HEK293 (cell line): Measurements from ENCODE around the gene SYNPO2L.

Source experiments
- BCL11B ChIP-seq: fragments of 450-650 bp; formaldehyde crosslinking; IDR thresholded peaks from 2 replicates; pipeline ENCODE4 v1.5.1; 2016; ENCODE audit warnings: low read depth, missing biosample characterization, missing genetic modification characterization
- GFI1B ChIP-seq: fragments of 450-650 bp; formaldehyde crosslinking; IDR thresholded peaks from 2 replicates; pipeline ENCODE4 v1.5.1; 2016; ENCODE audit warnings: missing biosample characterization, missing genetic modification characterization
- HOXD13 ChIP-seq: sonication (generic); formaldehyde crosslinking; IDR thresholded peaks from 2 replicates; pipeline ENCODE4 v1.8.0; 2022; ENCODE audit warnings: missing genetic modification reagents, borderline replicate concordance
- YY1 ChIP-seq: fragments of 450-650 bp; formaldehyde crosslinking; IDR thresholded peaks from 2 replicates; pipeline ENCODE4 v1.5.1; 2018; ENCODE audit warnings: missing biosample characterization, missing genetic modification characterization
- ZBTB7A ChIP-seq: fragments of 450-650 bp; formaldehyde crosslinking; IDR thresholded peaks from 2 replicates; pipeline ENCODE4 v1.5.1; 2016; ENCODE audit warnings: low read depth, missing biosample characterization, missing genetic modification characterization
- ZBTB8A ChIP-seq: fragments of 450-650 bp; formaldehyde crosslinking; IDR thresholded peaks from 2 replicates; pipeline ENCODE4 v1.5.1; 2016; ENCODE audit warnings: missing biosample characterization, missing genetic modification characterization
- ZFP37 ChIP-seq: fragments of 450-650 bp; formaldehyde crosslinking; IDR thresholded peaks from 2 replicates; pipeline ENCODE4 v1.5.1; 2016; ENCODE audit warnings: missing biosample characterization, missing genetic modification characterization
- ZNF10 ChIP-seq: fragments of 450-650 bp; formaldehyde crosslinking; IDR thresholded peaks from 2 replicates; pipeline ENCODE4 v1.5.1; 2017; ENCODE audit warnings: missing biosample characterization, missing genetic modification characterization
- ZNF19 ChIP-seq: fragments of 450-650 bp; formaldehyde crosslinking; IDR thresholded peaks from 2 replicates; pipeline ENCODE4; 2016; ENCODE audit warnings: missing biosample characterization, missing genetic modification characterization, low read depth
- ZNF214 ChIP-seq: fragments of 450-650 bp; formaldehyde crosslinking; IDR thresholded peaks from 2 replicates; pipeline ENCODE4 v1.5.1; 2017; ENCODE audit warnings: missing biosample characterization, mild to moderate bottlenecking, missing genetic modification characterization, borderline replicate concordance
- ZNF266 ChIP-seq: fragments of 450-650 bp; formaldehyde crosslinking; IDR thresholded peaks from 2 replicates; pipeline ENCODE4 v1.5.1; 2016; ENCODE audit warnings: missing biosample characterization, missing genetic modification characterization, low read depth
- ZNF324 ChIP-seq: fragments of 450-650 bp; formaldehyde crosslinking; IDR thresholded peaks from 2 replicates; pipeline ENCODE4 v1.5.1; 2016; ENCODE audit warnings: missing biosample characterization, missing genetic modification characterization
- ZNF366 ChIP-seq: fragments of 450-650 bp; formaldehyde crosslinking; conservative IDR thresholded peaks from 2 replicates; pipeline ENCODE4 v1.5.1; 2016; ENCODE audit warnings: missing biosample characterization, missing genetic modification characterization
- ZNF37A ChIP-seq: fragments of 450-650 bp; IDR thresholded peaks from 2 replicates; pipeline ENCODE4 v1.5.1; 2018; ENCODE audit warnings: missing biosample characterization, missing genetic modification characterization
- ZNF394 ChIP-seq: fragments of 450-650 bp; formaldehyde crosslinking; IDR thresholded peaks from 2 replicates; pipeline ENCODE4 v1.5.1; 2016; ENCODE audit warnings: missing biosample characterization, missing genetic modification characterization, mild to moderate bottlenecking, moderate library complexity, borderline replicate concordance
- ZNF426 ChIP-seq: fragments of 450-650 bp; formaldehyde crosslinking; IDR thresholded peaks from 2 replicates; pipeline ENCODE4 v1.5.1; 2017; ENCODE audit warnings: missing biosample characterization, missing genetic modification characterization, mild to moderate bottlenecking, inconsistent platforms, moderate library complexity
- ZNF558 ChIP-seq: fragments of 450-650 bp; formaldehyde crosslinking; IDR thresholded peaks from 2 replicates; pipeline ENCODE4 v1.5.1; 2016; ENCODE audit warnings: missing biosample characterization, missing genetic modification characterization
- ZNF560 ChIP-seq: fragments of 450-650 bp; formaldehyde crosslinking; IDR thresholded peaks from 2 replicates; pipeline ENCODE4 v1.5.1; 2017; ENCODE audit warnings: missing biosample characterization, missing genetic modification characterization, borderline replicate concordance
- ZNF629 ChIP-seq: fragments of 450-650 bp; formaldehyde crosslinking; IDR thresholded peaks from 2 replicates; pipeline ENCODE4 v1.5.1; 2017; ENCODE audit warnings: missing biosample characterization, missing genetic modification characterization
- ZNF658 ChIP-seq: fragments of 450-650 bp; formaldehyde crosslinking; IDR thresholded peaks from 2 replicates; pipeline ENCODE4; 2016; ENCODE audit warnings: missing biosample characterization, missing genetic modification characterization
- ZNF664 ChIP-seq: fragments of 450-650 bp; formaldehyde crosslinking; IDR thresholded peaks from 2 replicates; pipeline ENCODE4 v1.5.1; 2016; ENCODE audit warnings: missing biosample characterization, missing genetic modification characterization
- ZNF677 ChIP-seq: fragments of 450-650 bp; IDR thresholded peaks from 2 replicates; pipeline ENCODE4 v1.5.0; 2018; ENCODE audit warnings: missing biosample characterization, mild to moderate bottlenecking, missing genetic modification characterization, moderate library complexity
- ZNF707 ChIP-seq: fragments of 450-650 bp; formaldehyde crosslinking; IDR thresholded peaks from 2 replicates; pipeline ENCODE4 v1.5.1; 2016; ENCODE audit warnings: missing biosample characterization, missing genetic modification characterization
- ZNF776 ChIP-seq: fragments of 450-650 bp; formaldehyde crosslinking; IDR thresholded peaks from 2 replicates; pipeline ENCODE4 v1.5.0; 2017; ENCODE audit warnings: missing biosample characterization, missing genetic modification characterization, borderline replicate concordance
- ZNF830 ChIP-seq: fragments of 450-650 bp; IDR thresholded peaks from 2 replicates; pipeline ENCODE4 v1.5.0; 2018; ENCODE audit warnings: missing biosample characterization, missing genetic modification characterization, low read depth, mild to moderate bottlenecking, moderate library complexity
- TF ChIP-seq, protein P1 (sequence below): fragments of 450-650 bp; formaldehyde crosslinking; IDR thresholded peaks from 2 replicates; pipeline ENCODE4 v1.5.1; 2017; ENCODE audit warnings: missing biosample characterization, missing genetic modification characterization
- TF ChIP-seq, protein P2 (sequence below): fragments of 450-650 bp; formaldehyde crosslinking; IDR thresholded peaks from 2 replicates; pipeline ENCODE4 v1.5.1; 2016; ENCODE audit warnings: missing biosample characterization, missing genetic modification characterization
- TF ChIP-seq, protein P3 (sequence below): fragments of 450-650 bp; formaldehyde crosslinking; IDR thresholded peaks from 2 replicates; pipeline ENCODE4 v1.5.1; 2017; ENCODE audit warnings: missing biosample characterization, mild to moderate bottlenecking, missing genetic modification characterization, moderate library complexity
- TF ChIP-seq, protein P4 (sequence below): fragments of 450-650 bp; formaldehyde crosslinking; IDR thresholded peaks from 2 replicates; pipeline ENCODE4 v1.5.1; 2016; ENCODE audit warnings: missing biosample characterization, missing genetic modification characterization, borderline replicate concordance
- TF ChIP-seq, protein P5 (sequence below): fragments of 450-650 bp; formaldehyde crosslinking; IDR thresholded peaks from 2 replicates; pipeline ENCODE4 v1.5.1; 2016; ENCODE audit warnings: missing biosample characterization, missing genetic modification characterization

The SYNPO2L gene

DNA sequence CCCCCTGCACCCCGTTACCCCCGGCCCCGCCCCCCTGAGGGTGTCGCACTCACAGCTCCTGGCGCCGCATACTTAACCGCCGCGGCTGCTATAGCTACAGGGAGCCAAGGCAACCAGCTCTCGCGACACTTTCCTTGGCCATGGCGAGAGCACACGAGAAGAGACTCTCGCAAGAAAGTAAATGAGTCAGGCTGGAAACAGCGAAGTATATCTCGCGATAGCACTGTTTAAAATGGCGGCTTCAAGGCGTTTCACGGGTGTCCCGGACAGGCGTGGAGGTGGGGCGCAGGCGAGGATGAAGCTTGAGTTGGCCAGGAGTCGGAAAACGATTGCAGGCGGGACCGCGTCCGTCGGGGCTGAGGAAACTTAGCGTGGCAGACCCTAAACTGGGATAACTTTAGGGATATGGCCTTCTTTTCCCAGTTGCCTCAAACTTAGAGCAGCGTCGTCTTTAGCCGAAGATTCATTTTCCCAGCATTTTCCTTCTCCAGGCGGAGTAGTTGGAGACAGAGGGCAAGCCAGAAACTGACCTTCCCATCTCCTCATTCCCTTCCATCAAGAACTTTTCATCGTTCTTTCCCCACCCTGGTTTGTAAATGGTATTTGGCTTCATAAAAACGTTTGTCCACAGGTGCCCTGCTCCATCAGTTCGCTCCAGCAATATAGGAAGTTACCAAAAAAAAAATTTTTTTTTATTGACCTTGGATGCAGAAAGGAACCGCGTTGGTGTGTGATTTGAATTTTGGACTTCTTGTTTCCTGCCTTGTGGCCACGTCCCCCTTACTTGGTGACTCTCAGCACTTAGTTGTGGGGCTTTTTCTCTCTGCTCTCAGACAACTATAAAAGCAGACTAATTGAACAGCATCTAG lies 29.7 kb downstream of the SYNPO2L start (continued):
- TF ChIP-seq, protein P1, sequence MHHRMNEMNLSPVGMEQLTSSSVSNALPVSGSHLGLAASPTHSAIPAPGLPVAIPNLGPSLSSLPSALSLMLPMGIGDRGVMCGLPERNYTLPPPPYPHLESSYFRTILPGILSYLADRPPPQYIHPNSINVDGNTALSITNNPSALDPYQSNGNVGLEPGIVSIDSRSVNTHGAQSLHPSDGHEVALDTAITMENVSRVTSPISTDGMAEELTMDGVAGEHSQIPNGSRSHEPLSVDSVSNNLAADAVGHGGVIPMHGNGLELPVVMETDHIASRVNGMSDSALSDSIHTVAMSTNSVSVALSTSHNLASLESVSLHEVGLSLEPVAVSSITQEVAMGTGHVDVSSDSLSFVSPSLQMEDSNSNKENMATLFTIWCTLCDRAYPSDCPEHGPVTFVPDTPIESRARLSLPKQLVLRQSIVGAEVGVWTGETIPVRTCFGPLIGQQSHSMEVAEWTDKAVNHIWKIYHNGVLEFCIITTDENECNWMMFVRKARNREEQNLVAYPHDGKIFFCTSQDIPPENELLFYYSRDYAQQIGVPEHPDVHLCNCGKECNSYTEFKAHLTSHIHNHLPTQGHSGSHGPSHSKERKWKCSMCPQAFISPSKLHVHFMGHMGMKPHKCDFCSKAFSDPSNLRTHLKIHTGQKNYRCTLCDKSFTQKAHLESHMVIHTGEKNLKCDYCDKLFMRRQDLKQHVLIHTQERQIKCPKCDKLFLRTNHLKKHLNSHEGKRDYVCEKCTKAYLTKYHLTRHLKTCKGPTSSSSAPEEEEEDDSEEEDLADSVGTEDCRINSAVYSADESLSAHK (tag by site-specific recombination), result no peak
- TF ChIP-seq ZNF664 (tag by site-specific recombination), result no peak
- no peak for TF ChIP-seq ZNF10 (tag by site-specific recombination)
- TF ChIP-seq ZNF214, result no peak
- TF ChIP-seq ZNF658, result no peak
- TF ChIP-seq ZNF776 (tag by site-specific recombination), result no peak
- peak; percentile 61 for TF ChIP-seq ZNF629
- TF ChIP-seq ZBTB7A (tag by site-specific recombination), result no peak
- TF ChIP-seq HOXD13, result no peak
- no peak for TF ChIP-seq ZNF19
- no peak for TF ChIP-seq BCL11B (tag by site-specific recombination)
- TF ChIP-seq, protein P2, sequence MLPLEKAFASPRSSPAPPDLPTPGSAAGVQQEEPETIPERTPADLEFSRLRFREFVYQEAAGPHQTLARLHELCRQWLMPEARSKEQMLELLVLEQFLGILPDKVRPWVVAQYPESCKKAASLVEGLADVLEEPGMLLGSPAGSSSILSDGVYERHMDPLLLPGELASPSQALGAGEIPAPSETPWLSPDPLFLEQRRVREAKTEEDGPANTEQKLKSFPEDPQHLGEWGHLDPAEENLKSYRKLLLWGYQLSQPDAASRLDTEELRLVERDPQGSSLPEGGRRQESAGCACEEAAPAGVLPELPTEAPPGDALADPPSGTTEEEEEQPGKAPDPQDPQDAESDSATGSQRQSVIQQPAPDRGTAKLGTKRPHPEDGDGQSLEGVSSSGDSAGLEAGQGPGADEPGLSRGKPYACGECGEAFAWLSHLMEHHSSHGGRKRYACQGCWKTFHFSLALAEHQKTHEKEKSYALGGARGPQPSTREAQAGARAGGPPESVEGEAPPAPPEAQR (tag by site-specific recombination), result no peak
- no peak for TF ChIP-seq ZNF394 (tag by site-specific recombination)
- TF ChIP-seq ZNF677 (tag by site-specific recombination), result no peak
- no peak for TF ChIP-seq ZNF560 (tag by site-specific recombination)
- peak; percentile 98 for TF ChIP-seq ZNF266 (tag by site-specific recombination)
- peak; percentile 89 for TF ChIP-seq YY1 (tag by site-specific recombination)
- no peak for TF ChIP-seq ZNF707 (tag by site-specific recombination)
- no peak for TF ChIP-seq GFI1B (tag by site-specific recombination)
- TF ChIP-seq, protein P3, sequence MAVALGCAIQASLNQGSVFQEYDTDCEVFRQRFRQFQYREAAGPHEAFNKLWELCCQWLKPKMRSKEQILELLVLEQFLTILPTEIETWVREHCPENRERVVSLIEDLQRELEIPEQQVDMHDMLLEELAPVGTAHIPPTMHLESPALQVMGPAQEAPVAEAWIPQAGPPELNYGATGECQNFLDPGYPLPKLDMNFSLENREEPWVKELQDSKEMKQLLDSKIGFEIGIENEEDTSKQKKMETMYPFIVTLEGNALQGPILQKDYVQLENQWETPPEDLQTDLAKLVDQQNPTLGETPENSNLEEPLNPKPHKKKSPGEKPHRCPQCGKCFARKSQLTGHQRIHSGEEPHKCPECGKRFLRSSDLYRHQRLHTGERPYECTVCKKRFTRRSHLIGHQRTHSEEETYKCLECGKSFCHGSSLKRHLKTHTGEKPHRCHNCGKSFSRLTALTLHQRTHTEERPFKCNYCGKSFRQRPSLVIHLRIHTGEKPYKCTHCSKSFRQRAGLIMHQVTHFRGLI (tag by site-specific recombination), result no peak
- TF ChIP-seq ZBTB8A (tag by site-specific recombination), result peak; percentile 85
- no peak for TF ChIP-seq ZNF426 (tag by site-specific recombination)
- TF ChIP-seq, protein P4, sequence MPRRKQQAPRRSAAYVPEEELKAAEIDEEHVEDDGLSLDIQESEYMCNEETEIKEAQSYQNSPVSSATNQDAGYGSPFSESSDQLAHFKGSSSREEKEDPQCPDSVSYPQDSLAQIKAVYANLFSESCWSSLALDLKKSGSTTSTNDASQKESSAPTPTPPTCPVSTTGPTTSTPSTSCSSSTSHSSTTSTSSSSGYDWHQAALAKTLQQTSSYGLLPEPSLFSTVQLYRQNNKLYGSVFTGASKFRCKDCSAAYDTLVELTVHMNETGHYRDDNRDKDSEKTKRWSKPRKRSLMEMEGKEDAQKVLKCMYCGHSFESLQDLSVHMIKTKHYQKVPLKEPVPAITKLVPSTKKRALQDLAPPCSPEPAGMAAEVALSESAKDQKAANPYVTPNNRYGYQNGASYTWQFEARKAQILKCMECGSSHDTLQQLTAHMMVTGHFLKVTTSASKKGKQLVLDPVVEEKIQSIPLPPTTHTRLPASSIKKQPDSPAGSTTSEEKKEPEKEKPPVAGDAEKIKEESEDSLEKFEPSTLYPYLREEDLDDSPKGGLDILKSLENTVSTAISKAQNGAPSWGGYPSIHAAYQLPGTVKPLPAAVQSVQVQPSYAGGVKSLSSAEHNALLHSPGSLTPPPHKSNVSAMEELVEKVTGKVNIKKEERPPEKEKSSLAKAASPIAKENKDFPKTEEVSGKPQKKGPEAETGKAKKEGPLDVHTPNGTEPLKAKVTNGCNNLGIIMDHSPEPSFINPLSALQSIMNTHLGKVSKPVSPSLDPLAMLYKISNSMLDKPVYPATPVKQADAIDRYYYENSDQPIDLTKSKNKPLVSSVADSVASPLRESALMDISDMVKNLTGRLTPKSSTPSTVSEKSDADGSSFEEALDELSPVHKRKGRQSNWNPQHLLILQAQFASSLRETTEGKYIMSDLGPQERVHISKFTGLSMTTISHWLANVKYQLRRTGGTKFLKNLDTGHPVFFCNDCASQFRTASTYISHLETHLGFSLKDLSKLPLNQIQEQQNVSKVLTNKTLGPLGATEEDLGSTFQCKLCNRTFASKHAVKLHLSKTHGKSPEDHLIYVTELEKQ (tag by site-specific recombination), result peak; percentile 52; the same call in 1 of the 2 replicates
- no peak for TF ChIP-seq ZNF366 (tag by site-specific recombination)
- no peak for TF ChIP-seq ZNF830 (tag by site-specific recombination)
- TF ChIP-seq ZNF558 (tag by site-specific recombination), result no peak; the same call in 1 of the 2 replicates
- peak; percentile 39; the same call in 1 of the 2 replicates for TF ChIP-seq ZFP37 (tag by site-specific recombination)
- TF ChIP-seq ZNF37A, result no peak
- TF ChIP-seq ZNF324, result peak; percentile 82; the same call in 1 of the 2 replicates
- TF ChIP-seq, protein P5, sequence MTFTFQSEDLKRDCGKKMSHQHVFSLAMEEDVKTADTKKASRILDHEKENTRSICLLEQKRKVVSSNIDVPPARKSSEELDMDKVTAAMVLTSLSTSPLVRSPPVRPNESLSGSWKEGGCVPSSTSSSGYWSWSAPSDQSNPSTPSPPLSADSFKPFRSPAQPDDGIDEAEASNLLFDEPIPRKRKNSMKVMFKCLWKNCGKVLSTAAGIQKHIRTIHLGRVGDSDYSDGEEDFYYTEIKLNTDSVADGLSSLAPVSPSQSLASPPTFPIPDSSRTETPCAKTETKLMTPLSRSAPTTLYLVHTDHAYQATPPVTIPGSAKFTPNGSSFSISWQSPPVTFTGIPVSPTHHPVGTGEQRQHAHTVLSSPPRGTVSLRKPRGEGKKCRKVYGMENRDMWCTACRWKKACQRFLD, result no peak
